Neural cell (in vitro differentiated cells): ENCODE measurements around the gene FSTL5.

Source experiments
- CTCF ChIP-seq: fragments of 450-650 bp; IDR thresholded peaks from 2 replicates; pipeline ENCODE4 v1.5.1; 2014; ENCODE audit warnings: antibody characterized with exemption, mild to moderate bottlenecking, moderate library complexity; ENCODE audit not compliant: poor library complexity, severe bottlenecking
- MXI1 ChIP-seq: fragments of 450-650 bp; conservative IDR thresholded peaks from 2 replicates; pipeline ENCODE4 v1.6.1; 2014; ENCODE audit warnings: antibody characterized with exemption, mild to moderate bottlenecking; ENCODE audit not compliant: poor library complexity, severe bottlenecking
- TAF1 ChIP-seq: IDR thresholded peaks from 2 replicates; pipeline ENCODE4 v1.6.1; 2012; ENCODE audit warnings: low read depth

GRCh38 chr4:162017863-162018262, 145.9 kb downstream of the FSTL5 start:
- TF ChIP-seq MXI1 (no peak), CTCF (no peak), TAF1 (no peak)
